Stimulated activated CD4-positive, alpha-beta T cell treated with anti-CD3 and anti-CD28 coated beads, TNF-alpha, amount 100 ng/mL, for 4 hours (primary cell): ENCODE measurements around the gene MACO1.
"Not testable (repeated sequence)": the region's sequence is repeated elsewhere in the genome, so short reads cannot be mapped to it uniquely, and the experiment has no call there.

Source experiments
- DNase-seq, 3 experiments: peaks; one replicate each; pipeline ENCODE4 v3.0.0-alpha.2; 2020; ENCODE audit warnings: low read depth in 3 of 3

Gene MACO1, protein sequence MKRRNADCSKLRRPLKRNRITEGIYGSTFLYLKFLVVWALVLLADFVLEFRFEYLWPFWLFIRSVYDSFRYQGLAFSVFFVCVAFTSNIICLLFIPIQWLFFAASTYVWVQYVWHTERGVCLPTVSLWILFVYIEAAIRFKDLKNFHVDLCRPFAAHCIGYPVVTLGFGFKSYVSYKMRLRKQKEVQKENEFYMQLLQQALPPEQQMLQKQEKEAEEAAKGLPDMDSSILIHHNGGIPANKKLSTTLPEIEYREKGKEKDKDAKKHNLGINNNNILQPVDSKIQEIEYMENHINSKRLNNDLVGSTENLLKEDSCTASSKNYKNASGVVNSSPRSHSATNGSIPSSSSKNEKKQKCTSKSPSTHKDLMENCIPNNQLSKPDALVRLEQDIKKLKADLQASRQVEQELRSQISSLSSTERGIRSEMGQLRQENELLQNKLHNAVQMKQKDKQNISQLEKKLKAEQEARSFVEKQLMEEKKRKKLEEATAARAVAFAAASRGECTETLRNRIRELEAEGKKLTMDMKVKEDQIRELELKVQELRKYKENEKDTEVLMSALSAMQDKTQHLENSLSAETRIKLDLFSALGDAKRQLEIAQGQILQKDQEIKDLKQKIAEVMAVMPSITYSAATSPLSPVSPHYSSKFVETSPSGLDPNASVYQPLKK

DNA sequence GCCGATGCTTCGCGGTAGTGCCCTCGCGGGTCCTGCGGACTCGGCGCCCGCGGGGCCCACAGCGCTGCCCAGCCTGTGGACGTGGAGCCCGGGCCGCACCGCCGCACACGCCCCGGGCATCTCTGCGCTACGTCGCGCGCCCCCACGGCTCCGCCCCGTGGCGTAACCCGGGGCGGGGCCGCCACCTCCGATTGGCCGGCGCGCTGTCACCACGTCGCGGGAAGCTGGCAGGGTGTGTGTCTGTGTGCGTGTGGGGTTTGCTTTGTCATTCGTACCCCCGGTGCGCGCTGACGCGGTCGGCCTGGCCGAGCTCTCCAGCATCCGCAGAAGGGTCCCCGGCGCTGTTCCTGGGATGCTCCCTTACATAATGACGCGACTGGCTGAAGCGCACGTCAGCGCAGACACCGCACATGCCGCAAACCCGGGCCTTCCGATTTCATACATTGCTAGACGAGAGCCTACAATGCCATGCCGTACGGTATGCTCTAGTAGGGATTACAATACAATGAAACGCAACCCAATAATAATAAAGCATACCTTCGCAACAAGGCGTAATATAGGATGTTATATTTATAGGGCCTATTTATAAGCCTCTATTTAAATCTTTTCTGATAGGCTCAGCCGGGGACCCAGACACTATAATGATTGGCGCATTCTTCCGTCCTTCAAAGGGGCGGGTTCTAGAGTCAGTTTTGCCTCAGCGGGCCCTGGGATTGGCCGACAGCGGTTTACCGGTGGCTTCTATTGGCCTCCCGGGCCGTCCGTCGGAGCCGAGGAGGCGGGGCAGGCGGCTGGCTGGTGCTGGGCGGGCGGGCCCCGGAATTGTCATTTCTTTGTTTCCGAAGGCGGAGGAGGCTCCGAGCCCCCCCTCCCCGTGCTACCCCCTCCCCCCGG is at the start of gene MACO1:
TSS of gene MACO1 (plus strand) at position 825 of the 894 bp plus-strand sequence. CDS start 202 bp downstream, outside the sequence.
- peak; percentile 94 to 96 (median 95) for DNase-seq

DNA sequence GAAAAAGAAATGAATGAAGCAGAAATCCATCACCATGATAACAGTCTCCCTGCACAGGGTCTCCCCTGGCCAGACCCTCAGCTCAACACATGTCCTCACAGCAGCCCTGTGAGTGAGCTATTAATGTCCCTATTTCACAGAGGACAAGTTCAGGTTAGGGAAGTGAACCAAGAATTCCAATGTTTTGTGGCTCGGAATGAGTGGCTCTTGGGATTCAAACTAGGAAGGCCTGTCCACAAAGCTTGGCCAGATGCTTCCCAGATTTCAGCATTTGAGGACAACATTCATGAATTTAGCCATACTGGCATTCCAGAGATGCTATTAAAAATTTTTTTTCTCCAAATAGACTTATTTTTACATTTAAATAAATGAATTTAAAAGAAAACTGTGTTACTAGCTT is 48.2 kb upstream of the MACO1 start:
- DNase-seq = not testable (repeated sequence)

DNA sequence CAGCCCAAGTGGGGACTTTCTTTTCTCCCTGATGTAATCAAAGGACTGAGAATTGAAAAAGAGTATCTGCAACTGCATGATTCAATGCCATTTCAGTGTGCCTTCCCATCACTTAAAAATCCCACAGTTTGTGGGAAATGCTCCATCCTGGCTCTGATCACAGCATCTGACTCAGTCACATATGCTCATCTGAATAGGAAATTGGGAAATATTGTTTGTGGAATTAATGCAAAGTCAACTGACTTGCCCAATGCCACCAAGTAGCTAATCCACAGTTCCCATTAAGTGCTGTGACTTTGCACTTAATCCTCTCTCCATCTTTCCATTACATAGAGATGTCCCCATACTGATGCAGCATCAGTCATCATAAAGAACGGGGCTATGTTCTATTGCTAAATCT is 47.6 kb upstream of the MACO1 start:
- not testable (repeated sequence) for DNase-seq

DNA sequence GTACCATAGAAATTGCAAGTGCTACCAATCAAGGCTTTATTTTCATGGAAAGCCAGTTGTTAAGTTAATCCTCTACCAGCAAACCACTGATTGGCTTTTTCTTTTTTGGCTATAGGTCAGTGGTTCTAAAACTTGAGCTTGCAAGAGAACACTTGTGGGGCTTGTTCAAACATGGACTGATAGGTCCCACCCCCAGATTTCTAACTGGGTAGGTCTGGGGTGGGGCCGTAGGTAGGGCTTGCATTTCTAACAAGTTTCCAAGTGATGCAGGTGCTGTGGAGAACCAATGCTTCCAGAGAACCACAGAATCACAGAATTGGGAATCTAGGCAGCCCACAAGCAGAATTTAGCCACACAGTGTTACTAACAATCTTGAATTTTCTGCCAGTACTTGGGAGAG is 46.8 kb upstream of the MACO1 start:
- DNase-seq = not testable (repeated sequence)

DNA sequence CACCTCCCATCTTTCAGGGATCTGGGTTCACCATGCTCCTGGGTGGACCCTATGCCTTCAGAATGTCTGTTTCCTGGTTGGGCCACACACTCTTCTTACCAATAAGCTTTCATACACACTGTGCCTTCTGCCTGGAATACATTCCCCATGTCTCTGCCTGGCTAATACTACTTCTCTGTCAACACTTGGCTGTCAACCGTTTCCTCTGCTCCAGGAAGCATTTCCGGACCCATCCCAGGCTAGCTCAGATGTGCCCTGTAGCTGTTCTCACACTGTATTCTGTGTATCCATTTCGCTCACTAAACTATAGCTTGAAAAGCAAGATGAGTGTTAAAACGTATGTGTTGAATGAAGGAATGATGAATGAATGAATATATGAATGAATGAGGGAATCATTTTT is 43.6 kb upstream of the MACO1 start:
- not testable (repeated sequence) for DNase-seq

DNA sequence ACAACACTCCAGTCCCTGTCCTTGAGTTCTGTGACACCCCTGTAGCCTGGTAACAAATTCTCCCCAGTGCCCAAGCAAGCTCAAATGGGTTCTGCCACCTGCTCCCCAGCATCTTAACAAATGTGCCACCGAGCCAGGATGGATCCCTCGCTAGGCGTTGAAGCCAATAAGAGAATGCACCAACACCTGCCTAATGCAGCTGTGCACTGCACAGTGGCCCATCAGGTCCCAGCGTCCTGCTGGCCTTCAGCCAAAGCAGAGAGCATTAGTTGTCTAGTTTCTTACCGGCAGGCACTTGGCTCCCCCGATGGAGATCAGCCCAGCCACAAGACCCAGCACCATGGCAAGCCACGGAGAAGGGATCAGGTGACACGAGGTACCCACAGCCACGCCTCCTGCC is 42.0 kb upstream of the MACO1 start:
- not testable (repeated sequence) for DNase-seq

DNA sequence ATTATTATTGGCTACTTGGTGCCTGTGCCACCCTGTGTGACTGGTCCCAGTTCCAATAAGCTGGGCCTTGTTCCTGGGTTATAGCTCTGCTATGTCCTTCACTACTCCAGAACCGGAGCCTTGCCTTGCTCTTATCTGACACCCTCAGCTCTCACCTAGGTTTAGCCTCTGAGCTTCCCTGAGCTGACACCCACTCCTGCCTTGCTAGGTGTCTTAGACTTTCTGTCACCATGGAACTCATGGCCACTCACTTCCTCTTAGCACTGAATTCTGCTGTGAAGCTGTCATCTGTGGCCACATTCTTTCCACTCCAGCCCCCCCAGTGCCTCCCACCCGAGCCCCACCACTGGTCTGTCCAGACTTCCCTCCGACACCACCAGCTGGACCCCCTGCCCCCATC is 41.0 kb upstream of the MACO1 start:
- not testable (repeated sequence) for DNase-seq

DNA sequence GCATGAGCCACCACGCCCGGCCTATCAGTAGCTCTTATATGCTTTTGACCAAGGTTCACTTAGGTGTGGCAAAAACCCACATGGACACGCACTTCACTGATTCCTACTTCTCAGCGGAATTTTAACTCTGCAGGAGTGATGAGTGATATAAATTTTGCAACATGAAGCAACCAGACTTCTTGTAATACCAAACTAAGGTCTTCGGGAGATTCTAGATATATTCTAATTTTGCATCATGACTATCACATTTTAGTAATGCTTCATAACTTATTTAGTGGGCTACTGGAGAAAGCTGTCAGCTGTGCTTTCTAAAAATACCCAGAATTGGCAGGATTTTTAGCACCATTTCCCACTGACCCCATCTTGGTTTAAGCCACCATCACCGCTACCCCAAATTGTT is 37.9 kb upstream of the MACO1 start:
- DNase-seq = no peak

DNA sequence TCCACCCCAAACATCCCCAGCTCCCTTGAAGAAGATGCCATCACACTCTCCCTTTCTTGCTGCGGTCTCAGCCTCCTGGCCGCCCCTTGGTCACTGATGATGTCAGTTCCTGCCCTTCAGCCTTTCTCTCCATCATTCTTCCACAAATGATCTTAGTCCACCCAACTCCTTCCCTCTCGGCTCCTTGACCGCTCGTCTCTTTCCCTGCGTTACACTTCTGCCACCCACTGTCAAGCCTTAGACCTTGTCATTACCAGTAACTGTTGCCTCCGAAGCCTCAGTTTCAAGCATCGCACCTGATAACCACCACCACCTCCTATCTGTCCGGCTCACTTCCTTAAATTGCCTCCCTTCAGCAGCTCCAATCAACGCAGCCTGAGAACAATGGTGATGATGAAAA is 33.1 kb upstream of the MACO1 start:
- DNase-seq = not testable (repeated sequence)

DNA sequence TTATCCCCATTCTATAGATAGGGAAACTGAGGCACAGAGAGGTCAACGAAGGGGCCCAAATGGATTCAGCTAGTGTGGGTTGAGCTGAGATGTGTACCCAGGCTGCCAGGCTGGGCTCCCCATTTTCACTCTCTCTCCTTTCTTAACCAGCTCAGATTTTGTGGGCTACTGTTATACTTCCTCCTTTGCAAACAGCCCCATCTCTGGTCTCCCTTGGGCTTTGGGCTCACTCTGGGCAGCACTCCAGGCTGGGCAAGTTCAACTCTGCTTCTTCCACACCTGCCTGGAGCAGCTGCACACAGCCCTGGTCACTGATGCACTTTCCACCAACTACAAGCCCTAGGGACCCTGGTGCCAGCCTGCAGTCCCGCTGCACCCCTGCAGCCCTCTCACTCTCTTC is 32.6 kb upstream of the MACO1 start:
- not testable (repeated sequence) for DNase-seq

DNA sequence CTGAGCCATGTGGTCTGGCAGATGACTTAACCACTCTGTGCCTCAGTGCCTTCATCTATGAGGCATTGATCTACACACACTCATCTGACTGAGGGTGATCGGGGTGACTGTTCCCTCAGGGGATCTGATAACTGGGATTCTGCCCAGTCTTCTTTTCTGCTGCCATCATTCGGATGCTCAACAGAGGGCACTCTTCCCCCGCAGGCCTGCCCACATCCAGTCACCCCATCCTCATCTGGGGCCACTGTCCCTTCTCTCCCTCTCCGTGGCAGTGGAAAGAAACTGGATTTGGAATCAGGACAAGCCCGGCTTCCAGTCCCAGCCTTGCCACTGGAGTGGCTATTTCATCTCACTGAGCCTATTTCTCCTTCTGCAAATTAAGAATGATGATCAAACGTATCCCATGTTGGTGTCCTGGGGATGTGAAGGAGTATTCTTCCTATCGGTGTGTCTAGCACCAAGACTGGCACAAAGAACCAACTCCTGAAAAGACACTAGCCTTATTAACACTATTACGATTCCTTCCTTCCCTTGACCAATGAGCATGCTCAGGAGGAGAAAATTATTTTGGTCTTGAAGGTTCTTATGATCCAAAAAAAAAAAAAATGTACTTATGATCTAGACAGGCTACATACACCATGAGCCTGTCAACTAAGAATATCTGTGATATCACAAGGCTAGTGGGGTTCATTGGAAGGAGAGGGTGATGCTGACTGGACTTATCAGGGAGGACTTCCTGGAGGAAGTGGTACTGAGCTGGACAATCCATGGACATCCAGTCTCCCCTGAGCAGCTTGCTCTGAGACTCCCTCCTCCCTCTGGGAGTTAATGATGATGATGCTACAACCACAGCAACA is 27.5 kb upstream of the MACO1 start:
- DNase-seq = not testable (repeated sequence)

DNA sequence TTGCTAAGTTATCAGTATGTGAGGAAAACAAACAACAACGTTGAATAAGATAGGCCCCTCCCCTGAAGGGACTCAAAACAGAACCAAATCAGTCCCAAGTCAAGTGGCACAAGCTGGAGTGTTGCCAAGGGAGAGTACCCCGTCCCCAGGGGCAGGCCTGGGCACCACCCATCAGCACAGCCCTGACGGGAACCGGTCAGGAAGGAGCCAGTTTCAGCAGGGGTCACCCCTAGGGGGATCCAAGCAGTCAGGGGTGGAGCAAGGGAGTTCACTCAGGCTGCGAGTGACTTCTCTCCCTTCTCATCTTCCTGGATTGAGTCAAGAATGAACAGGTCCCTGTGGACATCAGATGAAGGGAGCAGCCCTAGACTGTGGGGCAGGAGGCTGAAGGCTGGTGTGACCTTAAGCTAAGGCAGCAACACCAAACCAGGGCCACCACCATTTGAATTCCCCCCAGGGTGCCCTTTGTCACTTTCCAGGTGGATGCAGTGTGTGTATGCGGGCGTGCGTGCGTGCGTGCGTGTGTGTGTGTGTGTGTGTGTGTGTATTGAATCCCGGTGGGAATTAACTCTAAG is 24.9 kb upstream of the MACO1 start:
- not testable (repeated sequence) for DNase-seq

DNA sequence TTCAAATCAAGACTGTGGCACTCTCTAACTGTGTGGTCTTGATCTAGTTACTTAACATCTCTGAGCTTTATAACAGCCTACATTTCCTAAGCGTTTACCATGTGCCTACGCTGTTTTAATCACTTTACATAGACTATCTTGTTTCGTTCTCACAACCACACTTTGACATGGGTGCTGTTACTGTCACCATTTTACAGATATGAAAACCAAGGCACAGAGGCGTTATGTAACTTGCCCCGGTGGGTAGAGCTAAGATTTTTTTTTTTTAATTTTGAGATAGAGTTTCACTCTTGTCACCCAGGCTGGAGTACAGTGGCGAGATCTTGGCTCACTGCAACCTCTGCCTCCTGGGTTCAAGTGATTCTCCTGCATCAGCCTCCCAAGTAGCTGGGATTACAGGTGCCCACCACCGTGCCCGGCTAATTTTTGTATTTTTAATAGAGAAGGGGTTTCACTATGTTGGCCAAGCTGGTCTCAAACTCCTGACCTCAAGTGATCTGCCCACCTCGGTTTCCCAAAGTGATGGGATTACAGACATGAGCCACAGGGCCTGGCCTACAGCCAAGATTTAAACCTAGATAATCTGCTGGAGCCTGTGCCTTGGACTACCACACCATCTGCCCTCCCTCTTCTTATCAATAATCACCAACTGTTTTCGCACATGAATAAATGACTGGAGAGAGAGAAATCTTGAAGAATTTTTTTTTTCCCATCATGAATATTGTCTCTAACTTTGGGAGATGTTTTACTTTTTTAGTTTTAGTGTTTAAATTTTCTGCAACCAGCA is 20.9 kb upstream of the MACO1 start:
- not testable (repeated sequence) for DNase-seq

DNA sequence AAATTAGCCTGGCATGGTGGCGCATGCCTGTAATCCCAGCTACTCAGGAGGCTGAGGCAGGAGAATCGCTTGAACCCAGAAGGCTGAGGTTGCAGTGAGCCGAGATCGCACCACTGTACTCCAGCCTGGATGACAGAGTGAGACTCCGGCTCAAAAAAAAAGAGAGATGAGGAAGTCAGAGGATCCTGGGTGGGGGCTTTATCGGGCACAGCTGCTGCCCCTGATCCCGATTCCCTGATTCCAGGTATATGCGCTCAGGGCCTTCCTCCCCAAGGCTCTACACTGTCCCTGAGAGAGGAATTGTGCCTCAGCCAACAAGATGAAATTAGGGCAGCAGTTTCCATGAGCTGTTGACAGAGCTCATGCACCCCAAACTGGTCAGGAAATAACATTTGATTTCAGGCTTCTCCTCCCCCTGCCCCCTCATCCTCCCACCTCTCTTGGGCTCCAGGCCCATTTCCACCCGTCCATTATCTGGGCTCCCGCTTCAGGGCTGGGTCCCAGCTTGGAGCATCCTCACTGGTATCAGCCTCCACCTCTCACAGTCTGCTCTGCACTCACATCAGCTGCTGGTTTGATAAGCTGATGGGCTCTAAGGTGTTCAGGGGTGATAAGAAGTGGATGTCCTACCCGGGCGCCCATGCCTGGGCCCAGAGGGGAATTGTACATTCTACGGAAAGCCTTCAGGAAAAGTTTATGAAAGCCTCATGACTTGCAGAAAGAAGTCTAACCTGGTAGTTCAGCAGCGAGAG is 17.6 kb upstream of the MACO1 start:
- DNase-seq = not testable (repeated sequence)

DNA sequence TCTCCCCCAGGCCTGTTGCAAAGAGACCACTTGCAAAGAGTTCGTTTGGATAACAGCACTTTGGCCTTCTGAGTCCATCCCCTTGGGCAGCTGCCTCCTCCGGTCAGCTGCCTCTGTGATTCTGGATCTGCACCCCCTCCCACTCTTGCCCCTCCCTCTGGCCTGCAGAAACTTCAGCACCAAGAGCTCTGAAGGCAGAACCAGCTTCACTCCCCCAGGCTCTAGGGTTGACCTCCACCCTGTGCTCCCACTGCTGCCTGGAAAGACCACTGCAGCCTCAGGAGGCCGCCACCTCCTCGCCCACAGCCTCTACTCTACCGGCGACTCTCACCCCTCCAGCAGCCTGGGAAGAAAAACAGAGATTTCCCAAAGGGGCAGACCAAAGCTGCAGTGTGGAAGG is 16.5 kb upstream of the MACO1 start:
- DNase-seq = not testable (repeated sequence)

DNA sequence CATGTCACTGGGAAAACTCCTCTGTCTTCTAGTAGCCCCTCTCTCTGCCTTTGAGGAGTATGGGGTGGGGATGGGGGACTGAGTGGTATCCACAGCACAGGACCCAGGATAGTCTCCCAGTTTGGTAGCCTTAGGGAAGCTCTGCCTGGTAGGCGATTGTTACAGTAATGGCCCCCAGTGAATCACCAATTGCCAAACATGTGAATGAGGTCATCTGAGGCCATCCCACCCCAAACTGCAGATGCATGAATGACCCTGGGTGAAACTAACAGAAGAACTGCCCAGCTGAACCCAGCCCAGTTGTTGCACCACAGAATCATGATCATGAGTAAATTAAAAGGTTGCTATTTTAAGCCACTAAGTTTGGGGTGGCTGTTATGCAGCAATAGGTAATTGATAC is 16.1 kb upstream of the MACO1 start:
- not testable (repeated sequence) for DNase-seq

DNA sequence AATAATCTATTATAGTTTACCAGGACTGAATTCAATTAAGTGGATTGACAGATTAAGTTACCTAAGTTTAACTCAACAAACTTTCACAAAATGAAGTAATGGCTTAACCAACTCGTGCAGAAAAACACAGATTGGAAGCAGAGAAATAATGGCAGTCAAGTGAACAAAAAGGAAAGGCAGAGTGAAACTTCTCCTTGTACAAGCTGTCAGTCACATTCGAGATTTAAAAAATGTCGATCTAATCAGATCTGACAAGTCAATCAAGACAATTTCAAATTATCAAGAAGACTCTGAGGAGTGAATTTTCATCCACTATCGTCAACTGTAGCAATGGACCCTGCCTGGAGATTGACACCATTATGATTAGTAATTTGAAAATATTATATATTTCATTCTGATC is 13.4 kb upstream of the MACO1 start:
- not testable (repeated sequence) for DNase-seq

DNA sequence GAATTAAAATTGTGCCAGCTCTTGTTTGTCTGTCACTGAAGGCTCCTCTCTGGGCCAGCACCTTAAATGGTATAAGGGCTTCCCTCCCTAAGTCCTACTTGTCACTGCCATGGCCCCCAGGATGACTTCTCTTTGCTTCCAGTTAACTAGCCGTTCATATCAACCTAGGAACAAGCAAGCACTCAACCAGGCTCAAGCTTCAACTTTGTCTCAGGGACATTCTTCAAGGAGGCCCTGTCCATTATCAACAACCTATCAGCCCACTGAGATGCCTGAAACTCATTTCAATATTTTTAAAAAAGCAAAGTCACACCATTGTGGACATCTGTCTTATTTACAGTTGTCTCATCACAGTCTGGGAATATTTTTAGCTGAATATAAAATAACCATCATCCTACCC is 11.4 kb upstream of the MACO1 start:
- DNase-seq = not testable (repeated sequence)

DNA sequence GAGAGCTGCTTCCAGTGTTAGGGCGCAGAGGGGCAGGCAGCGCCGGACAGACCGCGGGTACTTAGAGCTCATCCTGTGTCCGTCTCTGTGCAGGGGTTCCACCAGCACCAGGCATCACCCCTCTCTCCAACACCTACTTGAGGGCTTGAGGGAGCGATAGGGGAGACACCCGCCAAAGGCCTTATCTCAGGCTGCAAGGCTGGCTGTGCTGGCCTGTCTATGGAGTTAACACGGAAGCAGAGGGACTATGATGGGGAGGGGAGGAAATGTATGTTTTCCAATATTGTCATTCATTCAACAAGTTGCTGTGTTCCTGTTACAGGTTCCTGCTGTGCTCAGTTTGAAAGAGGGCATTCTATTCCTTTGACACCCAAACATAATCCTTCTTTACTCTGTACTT is 10.0 kb upstream of the MACO1 start, which contains the start of gene RHCE:
TSS of gene RHCE (minus strand) at position 111 of the 400 bp plus-strand sequence. CDS start at position 72, 39 bp downstream.
- DNase-seq = not testable (repeated sequence)
